PFSK-1 (cell line): ENCODE data around the gene NT5DC3.

Source experiments
- FOXP2 ChIP-seq: optimal IDR thresholded peaks from 2 replicates; pipeline ENCODE3; 2011; ENCODE audit warnings: borderline replicate concordance, control low read depth, inconsistent platforms; ENCODE audit not compliant: insufficient read depth; ENCODE audit errors: extremely low read length, extremely low read depth
- POLR2AphosphoS5 ChIP-seq: IDR thresholded peaks from 2 replicates; pipeline ENCODE4 v1.6.1; 2012; ENCODE audit warnings: low read depth, mild to moderate bottlenecking, control low read depth, low read length, moderate library complexity
- REST ChIP-seq, 2 experiments: IDR thresholded peaks; 2 replicates each; pipeline versions ENCODE4 v1.6.1 to v1.8.0; 2011 to 2012; ENCODE audit warnings: low read depth in 2 of 2, low read length in 2 of 2, control low read depth in 1 of 2, inconsistent platforms in 1 of 2, mild to moderate bottlenecking in 1 of 2, moderate library complexity in 1 of 2; ENCODE audit not compliant: insufficient read depth in 1 of 2
- SIN3A ChIP-seq: IDR thresholded peaks from 2 replicates; pipeline ENCODE4 v1.6.1; 2012; ENCODE audit warnings: mild to moderate bottlenecking, low read length, moderate library complexity, borderline replicate concordance; ENCODE audit not compliant: insufficient read depth
- TAF1 ChIP-seq: IDR thresholded peaks from 2 replicates; pipeline ENCODE4 v1.6.1; 2012; ENCODE audit warnings: low read length, control low read depth, borderline replicate concordance; ENCODE audit not compliant: insufficient read depth

Gene NT5DC3

GRCh38 chr12:103799857-103800771 lies 40.9 kb downstream of the NT5DC3 start:
- no peak for TF ChIP-seq FOXP2
- TF ChIP-seq REST (IDR thresholded peaks at IDR 0.05; ENCODE audit: insufficient read depth in 1 of 2, low read depth in 2 of 2, low read length in 2 of 2), result no peak
- no peak for TF ChIP-seq POLR2AphosphoS5
- no peak for TF ChIP-seq TAF1
- TF ChIP-seq SIN3A, result no peak

GRCh38 chr12:103799504-103799856 lies 41.6 kb downstream of the NT5DC3 start:
- TF ChIP-seq POLR2AphosphoS5 (no peak), REST (IDR thresholded peaks at IDR 0.05; ENCODE audit: insufficient read depth in 1 of 2, low read depth in 2 of 2, low read length in 2 of 2) (no peak), SIN3A (no peak), FOXP2 (no peak), TAF1 (no peak)

GRCh38 chr12:103798586-103798985 lies 42.4 kb downstream of the NT5DC3 start:
- TF ChIP-seq POLR2AphosphoS5 (no peak), SIN3A (no peak), FOXP2 (no peak), REST (IDR thresholded peaks at IDR 0.05; ENCODE audit: insufficient read depth in 1 of 2, low read depth in 2 of 2, low read length in 2 of 2) (no peak), TAF1 (no peak)

GRCh38 chr12:103794309-103795213 lies 46.5 kb downstream of the NT5DC3 start:
- no peak for TF ChIP-seq SIN3A

- TF ChIP-seq TAF1 (no peak), SIN3A (no peak), REST (IDR thresholded peaks at IDR 0.05; ENCODE audit: insufficient read depth in 1 of 2, low read depth in 2 of 2, low read length in 2 of 2) (no peak), FOXP2 (no peak), POLR2AphosphoS5 (no peak)
Measured at GRCh38 chr12:103793512-103794045, 47.5 kb downstream of the NT5DC3 start.
